Measurements from ENCODE around the gene AGMO. TPM values are rescaled to one million over a fixed set of nuclear protein-coding genes. Genes with fewer than 3 reads are reported as not detected.

Gene AGMO
- total and polyA plus RNA-seq, 10 of the 15 experiments (the other 5 are each of a cell fraction or from before 2014, with no cell fraction given): 0.11 to 0.29 TPM; not detected in 8

DNA sequence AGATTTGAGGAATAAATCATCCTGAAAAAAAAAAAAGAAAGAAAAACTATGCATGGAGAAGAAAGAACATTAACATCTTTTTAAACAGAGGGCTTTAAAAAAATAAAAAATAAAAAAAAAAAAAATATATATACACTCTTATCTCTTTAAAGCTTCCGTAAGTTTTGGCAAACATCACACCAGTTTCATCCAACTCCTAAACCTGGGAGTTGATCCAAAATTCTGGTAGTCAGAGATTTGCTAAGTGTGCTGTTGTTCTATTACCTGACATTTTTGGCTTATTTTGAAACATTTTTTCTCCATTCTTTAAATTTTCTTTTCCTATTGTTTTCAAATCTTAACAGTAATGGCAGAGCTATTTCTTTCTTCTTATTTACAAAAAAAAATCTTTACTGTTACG, 273.1 kb downstream of the AGMO start:
- RAD21 ChIA-PET (ENCODE audit: unreplicated experiment): no interaction called here
- no peak for TF ChIP-seq POLR2AphosphoS5 (IDR thresholded peaks at IDR 0.05; ENCODE audit: low read length)
- TF ChIP-seq, protein P1, sequence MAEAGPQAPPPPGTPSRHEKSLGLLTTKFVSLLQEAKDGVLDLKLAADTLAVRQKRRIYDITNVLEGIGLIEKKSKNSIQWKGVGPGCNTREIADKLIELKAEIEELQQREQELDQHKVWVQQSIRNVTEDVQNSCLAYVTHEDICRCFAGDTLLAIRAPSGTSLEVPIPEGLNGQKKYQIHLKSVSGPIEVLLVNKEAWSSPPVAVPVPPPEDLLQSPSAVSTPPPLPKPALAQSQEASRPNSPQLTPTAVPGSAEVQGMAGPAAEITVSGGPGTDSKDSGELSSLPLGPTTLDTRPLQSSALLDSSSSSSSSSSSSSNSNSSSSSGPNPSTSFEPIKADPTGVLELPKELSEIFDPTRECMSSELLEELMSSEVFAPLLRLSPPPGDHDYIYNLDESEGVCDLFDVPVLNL (IDR thresholded peaks at IDR 0.05; ENCODE audit: low read depth, low read length): no peak
- no peak for TF ChIP-seq YY1 (IDR thresholded peaks at IDR 0.05; ENCODE audit: low read depth, low read length)
- TF ChIP-seq, protein P2, sequence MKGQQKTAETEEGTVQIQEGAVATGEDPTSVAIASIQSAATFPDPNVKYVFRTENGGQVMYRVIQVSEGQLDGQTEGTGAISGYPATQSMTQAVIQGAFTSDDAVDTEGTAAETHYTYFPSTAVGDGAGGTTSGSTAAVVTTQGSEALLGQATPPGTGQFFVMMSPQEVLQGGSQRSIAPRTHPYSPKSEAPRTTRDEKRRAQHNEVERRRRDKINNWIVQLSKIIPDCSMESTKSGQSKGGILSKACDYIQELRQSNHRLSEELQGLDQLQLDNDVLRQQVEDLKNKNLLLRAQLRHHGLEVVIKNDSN (IDR thresholded peaks at IDR 0.05; ENCODE audit: borderline replicate concordance, extremely low read length, insufficient read depth, low read depth, low read length): no peak
- TF ChIP-seq, protein P3, sequence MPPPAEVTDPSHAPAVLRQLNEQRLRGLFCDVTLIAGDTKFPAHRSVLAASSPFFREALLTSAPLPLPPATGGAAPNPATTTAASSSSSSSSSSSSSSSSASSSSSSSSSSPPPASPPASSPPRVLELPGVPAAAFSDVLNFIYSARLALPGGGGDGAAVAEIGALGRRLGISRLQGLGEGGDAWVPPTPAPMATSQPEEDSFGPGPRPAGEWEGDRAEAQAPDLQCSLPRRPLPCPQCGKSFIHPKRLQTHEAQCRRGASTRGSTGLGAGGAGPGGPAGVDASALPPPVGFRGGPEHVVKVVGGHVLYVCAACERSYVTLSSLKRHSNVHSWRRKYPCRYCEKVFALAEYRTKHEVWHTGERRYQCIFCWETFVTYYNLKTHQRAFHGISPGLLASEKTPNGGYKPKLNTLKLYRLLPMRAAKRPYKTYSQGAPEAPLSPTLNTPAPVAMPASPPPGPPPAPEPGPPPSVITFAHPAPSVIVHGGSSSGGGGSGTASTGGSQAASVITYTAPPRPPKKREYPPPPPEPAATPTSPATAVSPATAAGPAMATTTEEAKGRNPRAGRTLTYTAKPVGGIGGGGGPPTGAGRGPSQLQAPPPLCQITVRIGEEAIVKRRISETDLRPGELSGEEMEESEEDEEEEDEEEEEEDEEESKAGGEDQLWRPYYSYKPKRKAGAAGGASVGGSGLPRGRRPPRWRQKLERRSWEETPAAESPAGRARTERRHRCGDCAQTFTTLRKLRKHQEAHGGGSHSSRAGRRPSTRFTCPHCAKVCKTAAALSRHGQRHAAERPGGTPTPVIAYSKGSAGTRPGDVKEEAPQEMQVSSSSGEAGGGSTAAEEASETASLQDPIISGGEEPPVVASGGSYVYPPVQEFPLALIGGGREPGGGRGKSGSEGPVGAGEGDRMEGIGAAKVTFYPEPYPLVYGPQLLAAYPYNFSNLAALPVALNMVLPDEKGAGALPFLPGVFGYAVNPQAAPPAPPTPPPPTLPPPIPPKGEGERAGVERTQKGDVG (CRISPR knock-in tag; IDR thresholded peaks at IDR 0.05): no peak
- TF ChIP-seq HDAC6 (IDR thresholded peaks at IDR 0.05; ENCODE audit: unreplicated experiment): no peak
- TF ChIP-seq, protein P4, sequence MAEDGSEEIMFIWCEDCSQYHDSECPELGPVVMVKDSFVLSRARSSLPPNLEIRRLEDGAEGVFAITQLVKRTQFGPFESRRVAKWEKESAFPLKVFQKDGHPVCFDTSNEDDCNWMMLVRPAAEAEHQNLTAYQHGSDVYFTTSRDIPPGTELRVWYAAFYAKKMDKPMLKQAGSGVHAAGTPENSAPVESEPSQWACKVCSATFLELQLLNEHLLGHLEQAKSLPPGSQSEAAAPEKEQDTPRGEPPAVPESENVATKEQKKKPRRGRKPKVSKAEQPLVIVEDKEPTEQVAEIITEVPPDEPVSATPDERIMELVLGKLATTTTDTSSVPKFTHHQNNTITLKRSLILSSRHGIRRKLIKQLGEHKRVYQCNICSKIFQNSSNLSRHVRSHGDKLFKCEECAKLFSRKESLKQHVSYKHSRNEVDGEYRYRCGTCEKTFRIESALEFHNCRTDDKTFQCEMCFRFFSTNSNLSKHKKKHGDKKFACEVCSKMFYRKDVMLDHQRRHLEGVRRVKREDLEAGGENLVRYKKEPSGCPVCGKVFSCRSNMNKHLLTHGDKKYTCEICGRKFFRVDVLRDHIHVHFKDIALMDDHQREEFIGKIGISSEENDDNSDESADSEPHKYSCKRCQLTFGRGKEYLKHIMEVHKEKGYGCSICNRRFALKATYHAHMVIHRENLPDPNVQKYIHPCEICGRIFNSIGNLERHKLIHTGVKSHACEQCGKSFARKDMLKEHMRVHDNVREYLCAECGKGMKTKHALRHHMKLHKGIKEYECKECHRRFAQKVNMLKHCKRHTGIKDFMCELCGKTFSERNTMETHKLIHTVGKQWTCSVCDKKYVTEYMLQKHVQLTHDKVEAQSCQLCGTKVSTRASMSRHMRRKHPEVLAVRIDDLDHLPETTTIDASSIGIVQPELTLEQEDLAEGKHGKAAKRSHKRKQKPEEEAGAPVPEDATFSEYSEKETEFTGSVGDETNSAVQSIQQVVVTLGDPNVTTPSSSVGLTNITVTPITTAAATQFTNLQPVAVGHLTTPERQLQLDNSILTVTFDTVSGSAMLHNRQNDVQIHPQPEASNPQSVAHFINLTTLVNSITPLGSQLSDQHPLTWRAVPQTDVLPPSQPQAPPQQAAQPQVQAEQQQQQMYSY (CRISPR knock-in tag; IDR thresholded peaks at IDR 0.05): no peak
- Histone ChIP-seq H3K27ac (ENCODE audit: control insufficient read depth, insufficient read depth) (no peak overlapping the region), H3K4me2 (ENCODE audit: control insufficient read depth, insufficient read depth) (no peak overlapping the region), H2AFZ (ENCODE audit: control insufficient read depth, low read depth, low read length) (no peak overlapping the region), H3K36me3 (ENCODE audit: control insufficient read depth in 2 of 2, insufficient read depth in 2 of 2, low read length in 1 of 2) (no peaks in the 10 kb centered on the region), H3K4me1 (ENCODE audit: control insufficient read depth, insufficient read depth, low read length) (no peaks in the 10 kb centered on the region), H3K9me3 (replicated peaks; ENCODE audit: control insufficient read depth, insufficient read depth, low read length) (no peaks in the 10 kb centered on the region), H3K9ac (ENCODE audit: control insufficient read depth, insufficient read depth, low read length) (no peak overlapping the region), H3K79me2 (ENCODE audit: control insufficient read depth, insufficient read depth, low read length) (no peaks in the 10 kb centered on the region), H4K20me1 (ENCODE audit: control insufficient read depth, insufficient read depth) (no peaks in the 10 kb centered on the region), H3K27me3 (replicated peaks in 1 of 2; ENCODE audit: control insufficient read depth in 2 of 2, insufficient read depth in 2 of 2, low read length in 1 of 2) (no peaks in the 10 kb centered on the region), H3K4me3 (no peak overlapping the region)
- FAIRE-seq (no peak), ATAC-seq (no peak), DNase-seq (ENCODE audit: low read depth, low spot score) (no peak)
- in situ Hi-C loops (cut with MboI) (no loop called here), intact Hi-C loops (cut with micrococcal nuclease; ENCODE audit: unreplicated experiment) (no loop called here)
- WGBS (ENCODE audit: insufficient coverage, insufficient replicate concordance, low lambda C conversion rate, missing lambda C conversion rate): 23% methylated on average over 2 of the region's 2 CpGs
- POLR2A ChIA-PET: no interaction called here
- CTCF ChIA-PET: interaction anchor here (1.3 kb wide), 1 partner anchor 432 kb away, joined by 5 read pairs; no protein-coding TSS in a partner anchor
- SMC1A ChIA-PET (ENCODE audit: uncharacterized antibody, unreplicated experiment): no interaction called here
- BruUV-seq (replicated peaks): no TSS peak

Measured in GM12878 (cell line).